IPS-20b (cell line): ENCODE measurements around the gene DNAJC10.
"Not testable (repeated sequence)": the region's sequence is repeated elsewhere in the genome, so short reads cannot be mapped to it uniquely, and the experiment has no call there.

Source experiments
- H3K27ac ChIP-seq: one replicate; pipeline ENCODE4 v1.5.1; 2013; ENCODE audit warnings: low read length
- H3K27me3 ChIP-seq: 2 replicates; pipeline ENCODE4 v1.6.1; 2013; ENCODE audit warnings: mild to moderate bottlenecking, low read length, inconsistent platforms; ENCODE audit not compliant: insufficient read depth
- H3K36me3 ChIP-seq: 2 replicates; pipeline ENCODE4 v1.6.1; 2013; ENCODE audit warnings: low read depth, mild to moderate bottlenecking, inconsistent platforms, low read length, moderate library complexity; ENCODE audit not compliant: insufficient read depth
- H3K4me1 ChIP-seq: 2 replicates; pipeline ENCODE4 v1.6.1; 2013; ENCODE audit warnings: mild to moderate bottlenecking, control low read depth, inconsistent platforms, low read length, moderate library complexity; ENCODE audit not compliant: insufficient read depth
- H3K4me3 ChIP-seq: 2 replicates; pipeline ENCODE4 v1.5.1; 2013; ENCODE audit warnings: mild to moderate bottlenecking, low read length, inconsistent platforms
- H3K9ac ChIP-seq: 2 replicates; pipeline ENCODE4 v1.6.1; 2013; ENCODE audit warnings: low read depth, mild to moderate bottlenecking, inconsistent platforms, low read length, moderate library complexity
- H3K9me3 ChIP-seq: 2 replicates; pipeline ENCODE4 v1.6.1; 2013; ENCODE audit warnings: mild to moderate bottlenecking, low read depth, low read length, inconsistent platforms; ENCODE audit not compliant: insufficient read depth

Gene DNAJC10

GRCh38 chr2:182728014-182728413, 12.0 kb downstream of the DNAJC10 start:
- H3K27ac ChIP-seq: no peak overlapping the region
- H3K4me1 ChIP-seq: no peaks in the 10 kb centered on the region
- peaks cover 95% of the 10 kb centered on the region for H3K36me3 ChIP-seq
- H3K4me3 ChIP-seq: no peak overlapping the region
- H3K9me3 ChIP-seq: no peaks in the 10 kb centered on the region
- H3K9ac ChIP-seq: no peak overlapping the region
- H3K27me3 ChIP-seq: no peaks in the 10 kb centered on the region

- no peak overlapping the region for H3K27ac ChIP-seq
- no peaks in the 10 kb centered on the region for H3K4me1 ChIP-seq
- no peaks in the 10 kb centered on the region for H3K27me3 ChIP-seq
- H3K36me3 ChIP-seq: peaks cover 90% of the 10 kb centered on the region
- H3K9ac ChIP-seq: no peak overlapping the region
- no peak overlapping the region for H3K4me3 ChIP-seq
- H3K9me3 ChIP-seq: no peaks in the 10 kb centered on the region
Observed at GRCh38 chr2:182729710-182730339, 13.8 kb downstream of the DNAJC10 start.

- no peak overlapping the region for H3K4me3 ChIP-seq
- H3K36me3 ChIP-seq: peaks cover 90% of the 10 kb centered on the region
- H3K9ac ChIP-seq: no peak overlapping the region
- H3K27me3 ChIP-seq: no peaks in the 10 kb centered on the region
- H3K4me1 ChIP-seq: no peaks in the 10 kb centered on the region
- no peaks in the 10 kb centered on the region for H3K9me3 ChIP-seq
- no peak overlapping the region for H3K27ac ChIP-seq
Observed at GRCh38 chr2:182730486-182730885, 14.4 kb downstream of the DNAJC10 start.

GRCh38 chr2:182732736-182733135, 16.7 kb downstream of the DNAJC10 start:
- peaks cover 93% of the 10 kb centered on the region for H3K36me3 ChIP-seq
- H3K4me1 ChIP-seq: no peaks in the 10 kb centered on the region
- no peak overlapping the region for H3K9ac ChIP-seq
- H3K4me3 ChIP-seq: no peak overlapping the region
- H3K27me3 ChIP-seq: no peaks in the 10 kb centered on the region
- H3K9me3 ChIP-seq: no peaks in the 10 kb centered on the region
- no peak overlapping the region for H3K27ac ChIP-seq

DNA sequence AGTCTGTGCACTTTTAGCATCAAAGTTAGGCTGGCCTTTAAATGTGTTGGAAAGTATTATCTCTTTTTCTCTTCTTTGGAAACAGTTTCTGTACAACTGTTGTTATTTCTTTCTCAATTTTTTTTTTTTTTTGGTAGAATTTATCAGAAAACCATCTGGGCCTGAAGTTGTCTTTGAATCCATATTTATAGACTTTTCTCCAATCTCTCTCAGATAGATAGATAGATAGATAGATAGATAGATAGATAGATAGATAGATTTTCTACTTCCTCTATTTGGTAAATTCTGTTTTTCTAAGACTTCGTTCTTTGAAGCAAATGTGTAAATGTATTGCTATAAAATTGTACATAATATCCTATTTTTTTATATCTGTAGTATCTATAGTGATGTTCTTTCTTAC, 17.5 kb downstream of the DNAJC10 start:
- Histone ChIP-seq H3K9me3 (no peaks in the 10 kb centered on the region), H3K4me3 (no peak overlapping the region), H3K9ac (no peak overlapping the region), H3K4me1 (no peaks in the 10 kb centered on the region), H3K27me3 (no peaks in the 10 kb centered on the region), H3K36me3 (peaks cover 92% of the 10 kb centered on the region), H3K27ac (no peak overlapping the region)

- peaks cover 88% of the 10 kb centered on the region for H3K36me3 ChIP-seq
- not testable (repeated sequence) for H3K4me3 ChIP-seq
Observed at GRCh38 chr2:182736856-182737255, 20.8 kb downstream of the DNAJC10 start.

GRCh38 chr2:182740701-182741100, 24.6 kb downstream of the DNAJC10 start:
- Histone ChIP-seq H3K9ac (no peak overlapping the region), H3K4me3 (no peak overlapping the region), H3K27me3 (no peaks in the 10 kb centered on the region), H3K9me3 (no peaks in the 10 kb centered on the region), H3K27ac (no peak overlapping the region), H3K36me3 (peaks cover 91% of the 10 kb centered on the region), H3K4me1 (no peaks in the 10 kb centered on the region)

More at GRCh38 chr2:182736856-182737255, 20.8 kb downstream of the DNAJC10 start:
- H3K27ac ChIP-seq, H3K27me3 ChIP-seq, H3K9me3 ChIP-seq, H3K4me1 ChIP-seq, H3K9ac ChIP-seq: not testable (repeated sequence)

DNA sequence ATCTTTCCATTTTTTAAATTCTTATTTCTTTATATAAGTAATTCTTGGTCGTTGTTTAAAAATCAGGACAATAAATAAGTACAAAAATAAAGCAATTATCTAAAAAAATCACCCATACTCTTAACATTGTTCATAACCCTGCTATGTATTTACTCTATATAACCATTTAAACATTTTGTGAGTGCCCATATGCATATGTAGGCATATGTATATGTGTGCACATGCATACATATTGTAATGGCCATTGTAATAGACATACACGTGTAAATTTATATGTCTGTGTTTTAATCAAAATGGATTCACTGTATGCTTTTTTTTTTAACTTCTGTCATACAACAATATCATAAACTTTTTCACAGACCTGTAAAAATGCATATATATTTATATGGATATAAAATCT, 25.6 kb downstream of the DNAJC10 start:
- Histone ChIP-seq H3K4me3 (no peak overlapping the region), H3K9me3 (no peaks in the 10 kb centered on the region), H3K4me1 (no peaks in the 10 kb centered on the region), H3K9ac (no peak overlapping the region), H3K36me3 (peaks cover 82% of the 10 kb centered on the region), H3K27ac (no peak overlapping the region), H3K27me3 (no peaks in the 10 kb centered on the region)

DNA sequence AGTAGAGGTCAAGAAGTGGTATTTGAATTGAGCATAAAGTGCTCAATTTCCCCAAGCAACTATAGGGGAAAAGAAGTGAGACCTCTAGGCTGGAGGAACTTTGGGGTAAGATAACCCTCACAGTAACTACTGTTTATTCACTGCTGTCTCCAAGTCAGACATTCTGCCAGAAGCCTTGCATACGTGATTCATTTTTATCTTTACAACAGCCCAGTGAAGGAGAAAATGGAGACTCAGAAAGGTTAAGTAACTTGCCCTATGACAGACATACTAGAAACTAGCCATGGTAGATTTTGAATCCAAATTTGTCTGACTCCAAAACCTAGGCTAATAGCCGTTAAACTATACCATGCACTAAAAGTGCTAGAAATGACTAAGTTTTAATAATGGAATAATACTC, 28.4 kb downstream of the DNAJC10 start:
- Histone ChIP-seq H3K4me3 (no peak overlapping the region), H3K9me3 (no peaks in the 10 kb centered on the region), H3K9ac (no peak overlapping the region), H3K27ac (no peak overlapping the region), H3K4me1 (no peaks in the 10 kb centered on the region), H3K36me3 (peaks cover 59% of the 10 kb centered on the region), H3K27me3 (no peaks in the 10 kb centered on the region)

GRCh38 chr2:182745061-182745460, 29.0 kb downstream of the DNAJC10 start:
- no peak overlapping the region for H3K4me3 ChIP-seq
- no peaks in the 10 kb centered on the region for H3K27me3 ChIP-seq
- H3K9ac ChIP-seq: no peak overlapping the region
- H3K27ac ChIP-seq: no peak overlapping the region
- H3K36me3 ChIP-seq: peaks cover 59% of the 10 kb centered on the region
- H3K9me3 ChIP-seq: no peaks in the 10 kb centered on the region
- no peaks in the 10 kb centered on the region for H3K4me1 ChIP-seq

DNA sequence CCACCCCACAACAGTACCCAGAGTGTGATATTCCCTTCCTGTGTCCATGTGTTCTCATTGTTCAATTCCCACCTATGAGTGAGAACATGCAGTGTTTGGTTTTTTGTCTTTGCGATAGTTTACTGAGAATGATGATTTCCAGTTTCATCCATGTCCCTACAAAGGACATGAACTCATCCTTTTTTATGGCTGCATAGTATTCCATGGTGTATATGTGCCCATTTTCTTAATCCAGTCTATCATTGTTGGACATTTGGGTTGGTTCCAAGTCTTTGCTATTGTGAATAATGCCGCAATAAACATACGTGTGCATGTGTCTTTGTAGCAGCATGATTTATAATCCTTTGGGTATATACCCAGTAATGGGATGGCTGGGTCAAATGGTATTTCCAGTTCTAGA, 29.8 kb downstream of the DNAJC10 start:
- H3K36me3 ChIP-seq: peaks cover 59% of the 10 kb centered on the region
- H3K9me3 ChIP-seq, H3K4me3 ChIP-seq, H3K4me1 ChIP-seq, H3K27me3 ChIP-seq, H3K9ac ChIP-seq, H3K27ac ChIP-seq: not testable (repeated sequence)

DNA sequence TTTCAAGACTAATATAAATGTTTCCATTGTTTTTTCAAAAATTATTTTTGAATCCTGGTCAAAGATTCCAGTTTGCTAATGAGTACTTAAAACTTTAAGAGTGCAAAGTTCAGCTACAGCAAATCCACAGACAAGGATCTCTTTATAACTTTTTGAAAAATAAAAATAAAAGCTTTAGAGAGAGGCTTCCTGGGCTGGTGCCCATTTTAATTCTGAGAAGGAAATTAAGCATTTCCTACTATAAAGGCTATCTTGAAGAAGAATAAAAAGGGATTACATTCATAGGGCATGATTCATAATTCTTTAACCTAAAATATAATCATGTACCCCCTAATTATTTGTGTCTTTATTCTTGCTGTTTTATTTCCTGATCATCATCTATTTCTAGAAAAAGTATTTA, 38.2 kb downstream of the DNAJC10 start:
- Histone ChIP-seq H3K4me1 (no peaks in the 10 kb centered on the region), H3K9ac (no peak overlapping the region), H3K4me3 (no peak overlapping the region), H3K36me3 (peaks cover 90% of the 10 kb centered on the region), H3K27ac (no peak overlapping the region), H3K9me3 (no peaks in the 10 kb centered on the region), H3K27me3 (no peaks in the 10 kb centered on the region)
